Psoas muscle (tissue), 8 donors: ENCODE data around the gene WDR70. TPM values are rescaled to one million over a fixed set of nuclear protein-coding genes. Genes with fewer than 3 reads are reported as not detected.
"Not testable (repeated sequence)": the region's sequence is repeated elsewhere in the genome, so short reads cannot be mapped to it uniquely, and the experiment has no call there.

Experiments used
- ATAC-seq, 4 donors: fragments of 200-7000 bp; cut with Tn5 transposase; one replicate each; pipeline ENCODE4 v1.9.1; 2020; ENCODE audit warnings: moderate library complexity in 3 of 4, mild to moderate bottlenecking in 2 of 4
- DNase-seq, 2 donors: peaks; one replicate each; pipeline ENCODE4 v3.0.0-alpha.2; 2020
- H3K27ac ChIP-seq: fragments of 200-600 bp; one replicate; pipeline ENCODE4 v1.8.0; 2022
- H3K27me3 ChIP-seq, 3 donors: fragments of 200-600 bp in 1 of 3; one replicate each; pipeline versions ENCODE4 v1.6.1 to v1.8.0; 2013 to 2022; ENCODE audit warnings: low read length in 2 of 3, mild to moderate bottlenecking in 2 of 3, moderate library complexity in 1 of 3; ENCODE audit not compliant: insufficient read depth in 3 of 3
- H3K36me3 ChIP-seq, 2 donors: fragments of 200-600 bp in 1 of 2; one replicate each; pipeline versions ENCODE4 v1.6.1 to v1.8.0; 2013 to 2022; ENCODE audit warnings: low read depth in 1 of 2, mild to moderate bottlenecking in 1 of 2, moderate library complexity in 1 of 2; ENCODE audit not compliant: insufficient read depth in 1 of 2
- H3K4me1 ChIP-seq: fragments of 200-600 bp; one replicate; pipeline ENCODE4 v1.8.0; 2022
- H3K4me3 ChIP-seq: fragments of 200-600 bp; one replicate; pipeline ENCODE4 v1.8.0; 2022; ENCODE audit warnings: mild to moderate bottlenecking
- H3K9me3 ChIP-seq: fragments of 200-600 bp; one replicate; pipeline ENCODE4 v1.8.0; 2022
- CTCF ChIP-seq: fragments of 200-600 bp; IDR thresholded peaks from one replicate; pipeline ENCODE4 v1.8.0; 2022; ENCODE audit warnings: antibody characterized with exemption
- WGBS, 3 donors: extraction: QIAGEN DNeasy Blood & Tissue Kit; methylation state at CpG; one replicate each; pipeline versions ENCODE4 v1.1.6 to v1.1.7; 2013; 5-methylcytosine and 5-hydroxymethylcytosine counted together
- intact Hi-C, 2 donors: fragments of 100-400 bp; cut with DNase I; formaldehyde crosslinking; loops; one replicate each; pipeline versions ENCODE4 v1.11.0 to v1.14.2; 2022
- polyA plus RNA-seq, 3 donors: library from polyadenylated mRNA; stranded (reverse); fragments of 200-250 nt; gene quantifications; one replicate each; pipeline ENCODE4 v1.2.3, GENCODE V29; 2013
- total RNA-seq, 4 donors: library from RNA; stranded (reverse); fragmentation: NEBNext Ultra II Directional in 2 of 4; extraction: Animal tissue kit (Norgen Biotek cat#: 25700) in 2 of 4; gene quantifications; one replicate each; pipeline versions ENCODE4 v1.2.1 to v1.2.4, GENCODE V29; 2021 to 2023
- donor health status: healthy with polysubstance abuse.
- donor health status: DM: no; HTN: no; CAD: no; lungs with moderate emphysema.
- donor health status: Bipolar disorder and iron deficiency.
- donor health status: healthy.
- donor health status: DM: yes; HTN: yes; CAD: no.
- donor health status: DM: no; HTN: no; CAD: no.
- donor health status: DM: no; HTN: no; CAD: no.
- donor health status: DM: yes; HTN: yes; CAD: no.

Gene WDR70
- total and polyA plus RNA-seq, 7 donors, result 16.3 to 37.8 (median 26.0) TPM

GRCh38 chr5:37511646-37512045, 132.5 kb downstream of the WDR70 start:
- no peak for TF ChIP-seq CTCF
- Histone ChIP-seq H3K4me3 (no peak overlapping the region), H3K4me1 (no peaks in the 10 kb centered on the region), H3K36me3 (peaks cover 0 to 10% of the 10 kb centered on the region in 2 donors), H3K27me3 (no peaks in the 10 kb centered on the region), H3K27ac (no peak overlapping the region), H3K9me3 (no peaks in the 10 kb centered on the region)
- ATAC-seq (no peak), DNase-seq (no peak)
- WGBS, 3 donors, result 97 to 100% (median 97%) methylated on average over 1 of the region's 1 CpG
- intact Hi-C loops, result no loop called here

- Histone ChIP-seq H3K27ac (no peak overlapping the region), H3K4me3 (no peak overlapping the region), H3K4me1 (no peaks in the 10 kb centered on the region), H3K36me3 (peaks cover 0 to 18% of the 10 kb centered on the region in 2 donors), H3K9me3 (no peaks in the 10 kb centered on the region), H3K27me3 (no peaks in the 10 kb centered on the region)
- TF ChIP-seq CTCF, result no peak
- ATAC-seq (no peak), DNase-seq (no peak)
- intact Hi-C loops, result no loop called here
- 76 to 92% (median 84%) methylated on average over 1 of the region's 1 CpG for WGBS, 3 donors
Observed at GRCh38 chr5:37514946-37515345, 135.8 kb downstream of the WDR70 start.

GRCh38 chr5:37517686-37518085, 138.6 kb downstream of the WDR70 start:
- H3K9me3 ChIP-seq, result no peaks in the 10 kb centered on the region
- DNase-seq, result no peak
- intact Hi-C loops, result no loop called here
- ATAC-seq, result no peak
- peaks cover 0 to 18% of the 10 kb centered on the region in 2 donors for H3K36me3 ChIP-seq
- H3K4me3 ChIP-seq, result no peak overlapping the region
- no peaks in the 10 kb centered on the region for H3K4me1 ChIP-seq
- 97 to 99% (median 99%) methylated on average over 3 of the region's 3 CpGs for WGBS, 3 donors
- no peak for TF ChIP-seq CTCF
- no peaks in the 10 kb centered on the region for H3K27me3 ChIP-seq
- H3K27ac ChIP-seq, result no peak overlapping the region

GRCh38 chr5:37518356-37518755, 139.2 kb downstream of the WDR70 start:
- H3K4me3 ChIP-seq, H3K9me3 ChIP-seq, H3K4me1 ChIP-seq, H3K27me3 ChIP-seq, ATAC-seq, DNase-seq, intact Hi-C loops, H3K27ac ChIP-seq: not testable (repeated sequence)
- H3K36me3 ChIP-seq, result peaks cover 0 to 15% of the 10 kb centered on the region in 2 donors
- WGBS, 3 donors, result 95 to 99% (median 98%) methylated on average over 4 to 5 of the region's 5 CpGs

- no peak for DNase-seq
Observed at GRCh38 chr5:37519304-37519703, 140.2 kb downstream of the WDR70 start.

More at GRCh38 chr5:37519304-37519703, 140.2 kb downstream of the WDR70 start:
- H3K27ac ChIP-seq, result no peak overlapping the region
- ATAC-seq, result no peak
- intact Hi-C loops, result no loop called here
- no peaks in the 10 kb centered on the region for H3K9me3 ChIP-seq
- H3K36me3 ChIP-seq, result peaks cover 0 to 15% of the 10 kb centered on the region in 2 donors
- TF ChIP-seq CTCF, result no peak
- H3K4me3 ChIP-seq, result no peak overlapping the region
- no peaks in the 10 kb centered on the region for H3K4me1 ChIP-seq
- no peaks in the 10 kb centered on the region for H3K27me3 ChIP-seq
- 97 to 99% (median 98%) methylated on average over 40 to 43 of the region's 43 CpGs for WGBS, 3 donors
